ENCODE data around the gene TJP2. TPM values are rescaled to one million over a fixed set of nuclear protein-coding genes. Genes with fewer than 3 reads are reported as not detected.
A peak's percentile ranks its signal among the peaks of the same experiment; 100 is the strongest.

The TJP2 gene
- total RNA-seq, 1 experiment from 2014 or later: 155 TPM

DNA sequence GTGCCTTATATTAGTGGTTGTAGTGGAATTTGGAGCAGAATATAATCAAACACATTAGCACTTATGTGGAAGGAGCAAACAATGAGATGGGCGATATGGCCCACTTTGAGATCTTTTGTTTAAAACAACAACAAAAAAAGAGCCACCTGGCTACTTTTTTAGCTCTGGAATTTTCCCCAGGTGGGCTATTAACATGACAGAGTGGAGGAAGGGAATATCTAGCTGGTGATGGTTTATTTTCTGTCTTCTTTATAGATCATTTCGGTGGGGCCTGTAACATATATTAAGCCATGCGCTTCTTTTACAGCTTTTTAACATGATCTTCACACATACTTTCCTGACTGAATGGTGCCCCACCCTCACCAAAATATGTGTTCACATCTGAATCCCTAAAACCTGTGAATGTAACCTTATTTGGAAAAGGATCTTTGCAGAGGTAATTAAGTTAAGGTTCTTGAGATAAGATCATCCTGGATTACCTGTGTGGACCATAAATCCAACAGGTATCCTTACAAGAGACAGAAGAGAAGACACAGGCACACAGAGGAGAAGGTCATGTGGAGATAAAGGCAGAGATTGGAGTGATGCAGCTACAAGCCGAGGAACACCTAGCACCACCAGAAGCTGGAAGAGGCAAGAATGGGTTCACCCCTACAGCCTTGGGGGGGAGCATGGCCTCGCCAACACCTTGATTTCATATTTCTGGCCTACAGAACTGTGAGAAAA is 134.3 kb downstream of the TJP2 start (continued):
- TF ChIP-seq MXD4 (CRISPR knock-in tag; IDR thresholded peaks at IDR 0.05; ENCODE audit: borderline replicate concordance): 0 out of 2 replicates have a peak, but pooled peaks have one; percentile 63
- no peak for TF ChIP-seq CREB1 (CRISPR knock-in tag; IDR thresholded peaks at IDR 0.05)
- TF ChIP-seq, protein P1, sequence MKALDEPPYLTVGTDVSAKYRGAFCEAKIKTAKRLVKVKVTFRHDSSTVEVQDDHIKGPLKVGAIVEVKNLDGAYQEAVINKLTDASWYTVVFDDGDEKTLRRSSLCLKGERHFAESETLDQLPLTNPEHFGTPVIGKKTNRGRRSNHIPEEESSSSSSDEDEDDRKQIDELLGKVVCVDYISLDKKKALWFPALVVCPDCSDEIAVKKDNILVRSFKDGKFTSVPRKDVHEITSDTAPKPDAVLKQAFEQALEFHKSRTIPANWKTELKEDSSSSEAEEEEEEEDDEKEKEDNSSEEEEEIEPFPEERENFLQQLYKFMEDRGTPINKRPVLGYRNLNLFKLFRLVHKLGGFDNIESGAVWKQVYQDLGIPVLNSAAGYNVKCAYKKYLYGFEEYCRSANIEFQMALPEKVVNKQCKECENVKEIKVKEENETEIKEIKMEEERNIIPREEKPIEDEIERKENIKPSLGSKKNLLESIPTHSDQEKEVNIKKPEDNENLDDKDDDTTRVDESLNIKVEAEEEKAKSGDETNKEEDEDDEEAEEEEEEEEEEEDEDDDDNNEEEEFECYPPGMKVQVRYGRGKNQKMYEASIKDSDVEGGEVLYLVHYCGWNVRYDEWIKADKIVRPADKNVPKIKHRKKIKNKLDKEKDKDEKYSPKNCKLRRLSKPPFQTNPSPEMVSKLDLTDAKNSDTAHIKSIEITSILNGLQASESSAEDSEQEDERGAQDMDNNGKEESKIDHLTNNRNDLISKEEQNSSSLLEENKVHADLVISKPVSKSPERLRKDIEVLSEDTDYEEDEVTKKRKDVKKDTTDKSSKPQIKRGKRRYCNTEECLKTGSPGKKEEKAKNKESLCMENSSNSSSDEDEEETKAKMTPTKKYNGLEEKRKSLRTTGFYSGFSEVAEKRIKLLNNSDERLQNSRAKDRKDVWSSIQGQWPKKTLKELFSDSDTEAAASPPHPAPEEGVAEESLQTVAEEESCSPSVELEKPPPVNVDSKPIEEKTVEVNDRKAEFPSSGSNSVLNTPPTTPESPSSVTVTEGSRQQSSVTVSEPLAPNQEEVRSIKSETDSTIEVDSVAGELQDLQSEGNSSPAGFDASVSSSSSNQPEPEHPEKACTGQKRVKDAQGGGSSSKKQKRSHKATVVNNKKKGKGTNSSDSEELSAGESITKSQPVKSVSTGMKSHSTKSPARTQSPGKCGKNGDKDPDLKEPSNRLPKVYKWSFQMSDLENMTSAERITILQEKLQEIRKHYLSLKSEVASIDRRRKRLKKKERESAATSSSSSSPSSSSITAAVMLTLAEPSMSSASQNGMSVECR (CRISPR knock-in tag; IDR thresholded peaks at IDR 0.05; ENCODE audit: borderline replicate concordance): no peak
- TF ChIP-seq HMGA2 (CRISPR knock-in tag; IDR thresholded peaks at IDR 0.05): no peak
- no peak for TF ChIP-seq IRF2 (CRISPR knock-in tag; IDR thresholded peaks at IDR 0.05; ENCODE audit: borderline replicate concordance, low read depth)
- TF ChIP-seq NFE2L1 (CRISPR knock-in tag; IDR thresholded peaks at IDR 0.05): no peak
- no peak for TF ChIP-seq ZNF138 (CRISPR knock-in tag; conservative IDR thresholded peaks at IDR 0.05)
- TF ChIP-seq, protein P2, sequence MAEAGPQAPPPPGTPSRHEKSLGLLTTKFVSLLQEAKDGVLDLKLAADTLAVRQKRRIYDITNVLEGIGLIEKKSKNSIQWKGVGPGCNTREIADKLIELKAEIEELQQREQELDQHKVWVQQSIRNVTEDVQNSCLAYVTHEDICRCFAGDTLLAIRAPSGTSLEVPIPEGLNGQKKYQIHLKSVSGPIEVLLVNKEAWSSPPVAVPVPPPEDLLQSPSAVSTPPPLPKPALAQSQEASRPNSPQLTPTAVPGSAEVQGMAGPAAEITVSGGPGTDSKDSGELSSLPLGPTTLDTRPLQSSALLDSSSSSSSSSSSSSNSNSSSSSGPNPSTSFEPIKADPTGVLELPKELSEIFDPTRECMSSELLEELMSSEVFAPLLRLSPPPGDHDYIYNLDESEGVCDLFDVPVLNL (CRISPR knock-in tag; IDR thresholded peaks at IDR 0.05; ENCODE audit: borderline replicate concordance, low read depth): no peak
- TF ChIP-seq ZNF396 (CRISPR knock-in tag; IDR thresholded peaks at IDR 0.05; ENCODE audit: borderline replicate concordance): 0 out of 2 replicates have a peak, but pooled peaks have one; percentile 10
- TF ChIP-seq, protein P3, sequence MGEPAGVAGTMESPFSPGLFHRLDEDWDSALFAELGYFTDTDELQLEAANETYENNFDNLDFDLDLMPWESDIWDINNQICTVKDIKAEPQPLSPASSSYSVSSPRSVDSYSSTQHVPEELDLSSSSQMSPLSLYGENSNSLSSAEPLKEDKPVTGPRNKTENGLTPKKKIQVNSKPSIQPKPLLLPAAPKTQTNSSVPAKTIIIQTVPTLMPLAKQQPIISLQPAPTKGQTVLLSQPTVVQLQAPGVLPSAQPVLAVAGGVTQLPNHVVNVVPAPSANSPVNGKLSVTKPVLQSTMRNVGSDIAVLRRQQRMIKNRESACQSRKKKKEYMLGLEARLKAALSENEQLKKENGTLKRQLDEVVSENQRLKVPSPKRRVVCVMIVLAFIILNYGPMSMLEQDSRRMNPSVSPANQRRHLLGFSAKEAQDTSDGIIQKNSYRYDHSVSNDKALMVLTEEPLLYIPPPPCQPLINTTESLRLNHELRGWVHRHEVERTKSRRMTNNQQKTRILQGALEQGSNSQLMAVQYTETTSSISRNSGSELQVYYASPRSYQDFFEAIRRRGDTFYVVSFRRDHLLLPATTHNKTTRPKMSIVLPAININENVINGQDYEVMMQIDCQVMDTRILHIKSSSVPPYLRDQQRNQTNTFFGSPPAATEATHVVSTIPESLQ (CRISPR knock-in tag; IDR thresholded peaks at IDR 0.05): no peak
- no peak for TF ChIP-seq ZNF317 (CRISPR knock-in tag; IDR thresholded peaks at IDR 0.05; ENCODE audit: borderline replicate concordance, low read depth)

DNA sequence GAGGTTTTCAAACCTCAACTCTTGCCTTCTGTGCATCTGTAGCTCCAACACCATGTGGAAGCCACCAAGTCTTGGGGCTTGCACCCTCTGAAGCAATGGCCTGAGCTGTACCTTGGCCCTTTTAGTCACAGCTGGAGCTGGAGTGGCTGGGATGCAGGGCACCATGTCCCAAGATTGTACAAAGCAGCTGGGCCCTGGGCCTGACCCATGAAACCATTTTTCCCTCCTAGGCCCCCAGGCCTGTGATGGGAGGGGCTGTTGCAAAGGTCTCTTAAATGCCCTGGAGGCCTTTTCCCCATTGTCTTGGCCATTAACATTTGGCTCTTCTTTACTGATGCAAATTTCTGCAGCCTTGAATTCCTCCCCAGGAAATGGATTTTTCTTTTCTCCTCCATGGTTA is 139.1 kb downstream of the TJP2 start:
- no peak for ATAC-seq
- peaks cover 9% of the 10 kb centered on the region for H3K27me3 Mint-ChIP-seq (ENCODE audit: low read depth)
- no peak overlapping the region for H3K4me3 Mint-ChIP-seq
- peaks cover 16% of the 10 kb centered on the region for H3K4me1 Mint-ChIP-seq
- H3K36me3 Mint-ChIP-seq: peaks cover 66% of the 10 kb centered on the region
- DNase-seq (ENCODE audit: low spot score): peak; percentile 36
- ChIA-PET POLR2A (no interaction called here), CTCF (no interaction called here)
- peaks cover 68% of the 10 kb centered on the region for H3K9me3 Mint-ChIP-seq
- H3K27ac Mint-ChIP-seq: no peak overlapping the region
- TF ChIP-seq, protein P4, sequence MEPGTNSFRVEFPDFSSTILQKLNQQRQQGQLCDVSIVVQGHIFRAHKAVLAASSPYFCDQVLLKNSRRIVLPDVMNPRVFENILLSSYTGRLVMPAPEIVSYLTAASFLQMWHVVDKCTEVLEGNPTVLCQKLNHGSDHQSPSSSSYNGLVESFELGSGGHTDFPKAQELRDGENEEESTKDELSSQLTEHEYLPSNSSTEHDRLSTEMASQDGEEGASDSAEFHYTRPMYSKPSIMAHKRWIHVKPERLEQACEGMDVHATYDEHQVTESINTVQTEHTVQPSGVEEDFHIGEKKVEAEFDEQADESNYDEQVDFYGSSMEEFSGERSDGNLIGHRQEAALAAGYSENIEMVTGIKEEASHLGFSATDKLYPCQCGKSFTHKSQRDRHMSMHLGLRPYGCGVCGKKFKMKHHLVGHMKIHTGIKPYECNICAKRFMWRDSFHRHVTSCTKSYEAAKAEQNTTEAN (CRISPR knock-in tag; IDR thresholded peaks at IDR 0.05): no peak
- TF ChIP-seq OVOL2 (CRISPR knock-in tag; IDR thresholded peaks at IDR 0.05; ENCODE audit: borderline replicate concordance) (no peak), NFATC4 (CRISPR knock-in tag; IDR thresholded peaks at IDR 0.05) (no peak), TEAD1 (CRISPR knock-in tag; IDR thresholded peaks at IDR 0.05) (no peak), CBFB (CRISPR knock-in tag; IDR thresholded peaks at IDR 0.05; ENCODE audit: low read depth) (no peak), ZNF671 (CRISPR knock-in tag; IDR thresholded peaks at IDR 0.05) (no peak), GRHL2 (CRISPR knock-in tag; IDR thresholded peaks at IDR 0.05; ENCODE audit: insufficient replicate concordance, severe bottlenecking) (no peak), MXD4 (CRISPR knock-in tag; IDR thresholded peaks at IDR 0.05; ENCODE audit: borderline replicate concordance) (no peak), NFE2L1 (CRISPR knock-in tag; IDR thresholded peaks at IDR 0.05) (no peak)
- TF ChIP-seq, protein P1 (CRISPR knock-in tag; IDR thresholded peaks at IDR 0.05; ENCODE audit: borderline replicate concordance): no peak
- TF ChIP-seq, protein P5, sequence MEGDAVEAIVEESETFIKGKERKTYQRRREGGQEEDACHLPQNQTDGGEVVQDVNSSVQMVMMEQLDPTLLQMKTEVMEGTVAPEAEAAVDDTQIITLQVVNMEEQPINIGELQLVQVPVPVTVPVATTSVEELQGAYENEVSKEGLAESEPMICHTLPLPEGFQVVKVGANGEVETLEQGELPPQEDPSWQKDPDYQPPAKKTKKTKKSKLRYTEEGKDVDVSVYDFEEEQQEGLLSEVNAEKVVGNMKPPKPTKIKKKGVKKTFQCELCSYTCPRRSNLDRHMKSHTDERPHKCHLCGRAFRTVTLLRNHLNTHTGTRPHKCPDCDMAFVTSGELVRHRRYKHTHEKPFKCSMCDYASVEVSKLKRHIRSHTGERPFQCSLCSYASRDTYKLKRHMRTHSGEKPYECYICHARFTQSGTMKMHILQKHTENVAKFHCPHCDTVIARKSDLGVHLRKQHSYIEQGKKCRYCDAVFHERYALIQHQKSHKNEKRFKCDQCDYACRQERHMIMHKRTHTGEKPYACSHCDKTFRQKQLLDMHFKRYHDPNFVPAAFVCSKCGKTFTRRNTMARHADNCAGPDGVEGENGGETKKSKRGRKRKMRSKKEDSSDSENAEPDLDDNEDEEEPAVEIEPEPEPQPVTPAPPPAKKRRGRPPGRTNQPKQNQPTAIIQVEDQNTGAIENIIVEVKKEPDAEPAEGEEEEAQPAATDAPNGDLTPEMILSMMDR (IDR thresholded peaks at IDR 0.05): no peak
